PC-9 (cell line): Measurements from ENCODE around the gene MOB3B.

Experiments
- EZH2 ChIP-seq: fragments of 200-600 bp; sonication (generic); IDR thresholded peaks from 2 replicates; pipeline ENCODE4 v1.8.0; 2017; ENCODE audit warnings: antibody characterized with exemption, low read depth
- TF ChIP-seq, protein P1 (sequence below): fragments of 200-600 bp; sonication (generic); conservative IDR thresholded peaks from 2 replicates; pipeline ENCODE4 v1.6.1; 2017; ENCODE audit warnings: mixed run types, antibody characterized with exemption, mild to moderate bottlenecking, moderate library complexity

DNA sequence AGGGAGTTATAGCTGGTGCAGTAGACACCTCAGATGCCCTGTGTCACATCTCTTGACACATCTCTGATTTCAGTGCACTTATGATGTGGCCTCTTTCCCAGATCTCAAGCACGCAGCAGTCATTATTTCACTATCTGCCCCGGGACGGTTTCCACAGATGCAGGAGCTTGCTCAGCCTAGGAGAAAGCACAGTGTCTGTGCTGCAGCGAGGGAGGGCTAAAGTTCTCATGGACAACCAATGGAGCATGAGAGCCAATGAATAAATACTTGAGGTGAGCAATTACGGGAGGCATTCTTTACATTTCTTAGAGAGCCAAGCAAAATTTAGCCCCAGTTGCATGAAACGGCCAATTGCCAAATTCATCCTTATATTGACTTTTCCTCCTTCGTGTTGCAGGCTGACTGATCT lies 7.4 kb upstream of the MOB3B start:
- TF ChIP-seq, protein P1, sequence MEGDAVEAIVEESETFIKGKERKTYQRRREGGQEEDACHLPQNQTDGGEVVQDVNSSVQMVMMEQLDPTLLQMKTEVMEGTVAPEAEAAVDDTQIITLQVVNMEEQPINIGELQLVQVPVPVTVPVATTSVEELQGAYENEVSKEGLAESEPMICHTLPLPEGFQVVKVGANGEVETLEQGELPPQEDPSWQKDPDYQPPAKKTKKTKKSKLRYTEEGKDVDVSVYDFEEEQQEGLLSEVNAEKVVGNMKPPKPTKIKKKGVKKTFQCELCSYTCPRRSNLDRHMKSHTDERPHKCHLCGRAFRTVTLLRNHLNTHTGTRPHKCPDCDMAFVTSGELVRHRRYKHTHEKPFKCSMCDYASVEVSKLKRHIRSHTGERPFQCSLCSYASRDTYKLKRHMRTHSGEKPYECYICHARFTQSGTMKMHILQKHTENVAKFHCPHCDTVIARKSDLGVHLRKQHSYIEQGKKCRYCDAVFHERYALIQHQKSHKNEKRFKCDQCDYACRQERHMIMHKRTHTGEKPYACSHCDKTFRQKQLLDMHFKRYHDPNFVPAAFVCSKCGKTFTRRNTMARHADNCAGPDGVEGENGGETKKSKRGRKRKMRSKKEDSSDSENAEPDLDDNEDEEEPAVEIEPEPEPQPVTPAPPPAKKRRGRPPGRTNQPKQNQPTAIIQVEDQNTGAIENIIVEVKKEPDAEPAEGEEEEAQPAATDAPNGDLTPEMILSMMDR, result no peak
- no peak for TF ChIP-seq EZH2
